Stimulated activated memory B cell treated with anti-CD40 and anti-IgM and Interleukin-4, amounts not matched to agents 10 μg/mL and 1 μg/mL and 100 μg/mL, for 72 hours (primary cell): ENCODE measurements around the gene SLC35A1.
A peak's percentile ranks its signal among the peaks of the same experiment; 100 is the strongest.

Source experiments
- ATAC-seq: fragments of 150-1000 bp; cut with Tn5 transposase; 2 replicates; pipeline ENCODE4 v1.10.0; 2021
- H3K27ac Mint-ChIP-seq: one replicate; pipeline ENCODE4 v1.8.0; 2022; ENCODE audit warnings: mild to moderate bottlenecking, mixed read lengths
- H3K27me3 Mint-ChIP-seq: one replicate; pipeline ENCODE4 v1.8.0; 2022; ENCODE audit warnings: mixed read lengths
- H3K36me3 Mint-ChIP-seq: one replicate; pipeline ENCODE4 v1.8.0; 2022; ENCODE audit warnings: mixed read lengths
- H3K4me1 Mint-ChIP-seq: one replicate; pipeline ENCODE4 v1.8.0; 2022; ENCODE audit warnings: mixed read lengths
- H3K4me3 Mint-ChIP-seq: one replicate; pipeline ENCODE4 v1.8.0; 2022; ENCODE audit warnings: mild to moderate bottlenecking, moderate library complexity, mixed read lengths
- H3K9me3 Mint-ChIP-seq: one replicate; pipeline ENCODE4 v1.8.0; 2022; ENCODE audit warnings: mixed read lengths

SLC35A1 gene

DNA sequence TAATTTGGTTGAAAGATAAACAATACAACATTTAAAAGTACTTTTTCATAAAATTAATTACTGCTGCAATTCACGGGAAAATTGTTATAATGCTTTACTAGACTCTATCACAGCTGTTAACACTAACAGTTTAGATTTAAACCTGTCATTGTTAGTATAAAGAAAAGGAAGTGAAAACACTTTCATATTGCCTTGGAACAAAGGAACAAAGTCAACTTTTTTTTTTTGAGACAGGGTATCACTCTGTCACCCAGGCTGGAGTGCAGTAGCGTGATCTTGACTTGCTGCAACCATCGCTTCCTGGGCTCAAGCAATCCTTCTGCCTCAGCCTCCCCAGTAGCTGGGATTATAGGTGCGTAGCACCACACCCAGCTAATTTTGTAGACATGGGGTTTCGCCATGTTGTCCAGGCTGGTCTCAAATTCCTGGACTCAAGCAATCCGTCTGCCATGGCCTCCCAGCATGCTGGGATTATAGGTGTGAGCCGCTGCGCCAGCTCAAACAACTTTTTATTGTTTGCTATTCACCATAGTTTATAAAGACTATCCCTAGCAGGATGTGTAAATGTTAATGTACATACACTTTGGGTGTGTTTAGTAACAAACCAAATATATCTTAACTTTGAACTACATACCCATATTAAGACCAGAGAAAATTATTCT lies 22.1 kb downstream of the SLC35A1 start:
- no peak overlapping the region for H3K27ac Mint-ChIP-seq
- peaks cover 12% of the 10 kb centered on the region for H3K36me3 Mint-ChIP-seq
- ATAC-seq, result peak; percentile 50
- no peak overlapping the region for H3K4me3 Mint-ChIP-seq
- H3K27me3 Mint-ChIP-seq, result no peaks in the 10 kb centered on the region
- peaks cover 6% of the 10 kb centered on the region for H3K4me1 Mint-ChIP-seq
- no peaks in the 10 kb centered on the region for H3K9me3 Mint-ChIP-seq

DNA sequence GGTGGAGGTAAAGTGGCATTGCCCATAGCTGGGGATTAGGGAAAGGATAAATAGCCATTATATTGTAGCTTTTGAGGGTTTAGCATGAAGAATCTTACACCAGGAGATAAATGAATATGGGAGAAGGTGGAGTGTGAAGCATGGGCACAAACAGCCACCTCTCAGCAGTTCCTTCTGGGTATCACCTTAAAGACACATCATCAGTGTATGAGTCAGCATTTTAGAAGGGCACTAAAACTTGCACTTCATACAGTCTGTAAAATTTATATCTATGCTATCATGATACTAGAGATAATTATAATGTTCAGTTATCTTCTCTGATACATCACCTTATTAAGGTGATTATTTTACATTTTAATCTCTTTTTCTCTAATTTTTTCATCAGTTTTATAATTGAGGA lies 25.3 kb downstream of the SLC35A1 start:
- no peak for ATAC-seq
- H3K27ac Mint-ChIP-seq, result no peak overlapping the region
- H3K4me3 Mint-ChIP-seq, result no peak overlapping the region
- H3K4me1 Mint-ChIP-seq, result peaks cover 2% of the 10 kb centered on the region
- no peaks in the 10 kb centered on the region for H3K27me3 Mint-ChIP-seq
- no peaks in the 10 kb centered on the region for H3K9me3 Mint-ChIP-seq
- H3K36me3 Mint-ChIP-seq, result peaks cover 21% of the 10 kb centered on the region

DNA sequence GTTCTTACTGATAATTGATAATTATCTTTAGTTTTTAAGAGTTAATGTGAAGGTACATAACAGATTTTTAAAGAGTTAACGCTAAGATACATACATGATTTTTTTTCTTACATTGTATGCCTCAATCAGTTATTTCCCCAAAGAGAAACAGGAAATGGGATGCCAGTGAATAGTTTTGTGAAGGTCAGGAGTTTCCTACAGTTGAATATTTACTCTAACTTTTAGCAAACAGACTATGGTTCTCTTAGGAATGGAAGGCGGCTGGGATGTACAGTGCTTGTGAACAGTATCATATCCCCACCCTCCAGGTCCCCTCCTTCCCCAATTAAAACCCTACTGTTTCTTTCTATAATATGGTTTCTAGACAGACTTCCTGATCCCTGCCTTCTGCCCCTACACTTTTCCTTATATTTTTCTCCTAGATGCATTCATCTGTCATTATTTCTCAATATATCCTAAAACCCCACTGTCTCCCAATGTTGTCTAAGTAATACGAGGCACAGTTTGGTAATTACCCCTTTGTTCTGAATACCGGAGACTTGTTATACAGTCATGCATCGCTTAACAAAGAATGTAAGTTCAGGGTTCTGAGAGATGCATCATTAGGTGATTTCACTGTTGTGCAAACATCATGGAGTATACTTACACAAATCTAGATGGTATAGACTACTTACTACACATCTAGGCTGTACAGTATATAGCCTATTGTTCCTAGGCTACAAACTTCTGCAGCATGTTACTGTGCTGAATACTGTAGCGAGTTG lies 29.2 kb downstream of the SLC35A1 start:
- no peak for ATAC-seq
- Mint-ChIP-seq H3K36me3 (peaks cover 46% of the 10 kb centered on the region), H3K27ac (peak overlapping the region; percentile 6), H3K9me3 (no peaks in the 10 kb centered on the region), H3K4me3 (no peak overlapping the region), H3K27me3 (no peaks in the 10 kb centered on the region), H3K4me1 (no peaks in the 10 kb centered on the region)

DNA sequence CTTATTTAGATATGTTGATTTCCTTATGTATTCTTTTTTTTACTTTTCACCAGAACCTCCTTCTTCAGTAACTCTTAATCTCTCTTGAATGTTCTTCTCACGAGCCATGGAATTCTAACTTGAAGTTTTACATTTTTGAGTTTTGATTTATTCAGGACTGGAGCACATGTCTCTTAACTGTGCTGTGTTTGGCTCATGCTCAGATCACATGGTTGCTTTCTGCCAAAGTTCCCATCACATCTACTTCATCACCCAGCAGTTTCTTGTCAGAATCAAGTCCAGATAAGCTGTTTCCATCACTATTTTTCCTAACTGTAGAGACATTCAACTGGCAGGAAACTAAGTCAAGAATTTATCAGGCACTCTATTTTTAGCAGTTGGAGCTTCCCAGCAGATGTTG lies 31.7 kb downstream of the SLC35A1 start:
- ATAC-seq, result no peak

DNA sequence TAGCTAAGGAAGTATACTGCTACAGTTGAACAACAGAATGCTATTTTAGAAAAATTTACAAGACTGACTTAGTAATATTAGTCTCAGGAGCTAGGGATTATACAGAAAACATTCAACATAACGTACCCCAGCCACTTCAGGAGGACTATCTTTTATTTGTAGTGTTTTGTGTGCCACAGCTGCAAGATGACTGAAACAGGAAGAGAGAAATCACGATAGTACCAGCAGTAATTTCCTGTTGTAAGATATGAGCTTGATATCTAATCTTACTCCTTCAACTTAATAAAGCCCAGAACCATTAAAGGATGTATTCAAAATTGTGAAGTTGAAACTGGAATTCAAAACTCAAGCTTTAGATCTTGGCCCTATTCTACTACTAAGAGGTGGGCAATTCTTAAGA lies 42.1 kb downstream of the SLC35A1 start:
- Mint-ChIP-seq H3K27me3 (no peaks in the 10 kb centered on the region), H3K36me3 (peaks cover 38% of the 10 kb centered on the region), H3K27ac (no peak overlapping the region), H3K4me3 (no peak overlapping the region), H3K9me3 (no peaks in the 10 kb centered on the region), H3K4me1 (no peaks in the 10 kb centered on the region)
- ATAC-seq, result no peak

More for the DNA sequence above, 31.7 kb downstream of the SLC35A1 start:
- Mint-ChIP-seq H3K27ac (peak overlapping the region; percentile 32), H3K4me1 (no peaks in the 10 kb centered on the region), H3K27me3 (no peaks in the 10 kb centered on the region), H3K9me3 (no peaks in the 10 kb centered on the region), H3K4me3 (no peak overlapping the region), H3K36me3 (peaks cover 43% of the 10 kb centered on the region)

DNA sequence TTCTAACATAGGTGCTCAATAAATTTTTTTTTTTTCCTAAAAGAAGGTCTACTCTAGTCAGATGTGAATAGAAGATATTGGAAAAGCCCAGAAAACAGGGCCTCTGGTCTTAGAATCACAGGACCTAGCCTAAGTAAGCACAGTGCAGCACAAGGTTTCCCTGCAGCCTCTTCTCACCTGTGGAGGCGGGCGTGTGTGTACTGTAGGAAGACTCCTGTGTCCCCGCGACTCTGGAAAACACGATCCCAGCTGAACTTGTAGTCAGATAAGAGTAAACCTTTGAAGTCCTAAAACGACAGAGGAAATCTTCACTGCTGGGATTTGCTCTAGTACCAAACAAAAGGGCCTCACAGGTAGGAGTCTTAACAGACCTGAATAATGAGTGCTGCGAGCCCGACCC lies 45.7 kb downstream of the SLC35A1 start:
- H3K9me3 Mint-ChIP-seq, result no peaks in the 10 kb centered on the region
- no peaks in the 10 kb centered on the region for H3K4me1 Mint-ChIP-seq
- peaks cover 40% of the 10 kb centered on the region for H3K36me3 Mint-ChIP-seq
- H3K27me3 Mint-ChIP-seq, result no peaks in the 10 kb centered on the region
- no peak for ATAC-seq
- no peak overlapping the region for H3K27ac Mint-ChIP-seq
- no peak overlapping the region for H3K4me3 Mint-ChIP-seq

DNA sequence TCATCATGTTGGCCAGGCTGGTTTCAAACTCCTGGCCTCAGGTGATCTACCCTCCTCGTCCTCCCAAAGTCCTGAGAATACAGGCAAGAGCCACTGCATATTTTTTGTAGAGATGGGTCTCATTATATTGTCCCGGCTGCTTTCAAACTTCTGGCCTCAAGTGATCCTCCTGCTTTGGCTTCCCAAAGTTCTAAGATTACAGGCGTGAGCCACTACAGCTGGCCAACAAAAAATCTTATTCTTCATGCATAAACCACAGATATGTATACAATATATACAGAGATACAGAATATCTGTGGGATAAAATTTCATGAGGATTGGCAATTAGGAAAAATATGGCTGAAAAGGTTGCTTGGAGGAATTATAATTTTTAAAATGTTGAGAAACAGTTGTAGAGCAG lies 49.9 kb downstream of the SLC35A1 start:
- Mint-ChIP-seq H3K9me3 (no peaks in the 10 kb centered on the region), H3K4me3 (no peak overlapping the region), H3K36me3 (peaks cover 37% of the 10 kb centered on the region), H3K27ac (no peak overlapping the region), H3K4me1 (no peaks in the 10 kb centered on the region), H3K27me3 (no peaks in the 10 kb centered on the region)
- no peak for ATAC-seq

DNA sequence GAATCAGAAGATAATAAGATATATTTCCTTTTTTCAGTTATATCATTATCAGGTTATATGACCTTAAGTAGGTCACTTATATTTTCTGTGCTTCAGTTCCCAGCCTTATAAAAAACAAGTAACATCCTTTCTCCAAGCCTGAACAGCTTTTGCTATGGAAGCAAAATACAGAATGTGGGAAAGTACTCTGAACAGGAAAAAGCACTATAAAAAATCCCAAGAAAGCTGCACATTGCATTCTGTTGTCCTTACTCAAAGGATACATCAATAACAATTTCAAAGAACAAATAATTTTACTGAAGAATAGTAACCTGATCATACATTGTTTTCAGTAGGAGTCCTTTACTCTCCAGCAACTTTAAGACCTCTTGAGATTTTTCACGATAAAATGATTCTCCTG lies 56.4 kb downstream of the SLC35A1 start:
- no peak overlapping the region for H3K4me3 Mint-ChIP-seq
- ATAC-seq, result no peak
- no peaks in the 10 kb centered on the region for H3K27me3 Mint-ChIP-seq
- no peak overlapping the region for H3K27ac Mint-ChIP-seq
- no peaks in the 10 kb centered on the region for H3K9me3 Mint-ChIP-seq
- H3K36me3 Mint-ChIP-seq, result peaks cover 44% of the 10 kb centered on the region
- H3K4me1 Mint-ChIP-seq, result no peaks in the 10 kb centered on the region

DNA sequence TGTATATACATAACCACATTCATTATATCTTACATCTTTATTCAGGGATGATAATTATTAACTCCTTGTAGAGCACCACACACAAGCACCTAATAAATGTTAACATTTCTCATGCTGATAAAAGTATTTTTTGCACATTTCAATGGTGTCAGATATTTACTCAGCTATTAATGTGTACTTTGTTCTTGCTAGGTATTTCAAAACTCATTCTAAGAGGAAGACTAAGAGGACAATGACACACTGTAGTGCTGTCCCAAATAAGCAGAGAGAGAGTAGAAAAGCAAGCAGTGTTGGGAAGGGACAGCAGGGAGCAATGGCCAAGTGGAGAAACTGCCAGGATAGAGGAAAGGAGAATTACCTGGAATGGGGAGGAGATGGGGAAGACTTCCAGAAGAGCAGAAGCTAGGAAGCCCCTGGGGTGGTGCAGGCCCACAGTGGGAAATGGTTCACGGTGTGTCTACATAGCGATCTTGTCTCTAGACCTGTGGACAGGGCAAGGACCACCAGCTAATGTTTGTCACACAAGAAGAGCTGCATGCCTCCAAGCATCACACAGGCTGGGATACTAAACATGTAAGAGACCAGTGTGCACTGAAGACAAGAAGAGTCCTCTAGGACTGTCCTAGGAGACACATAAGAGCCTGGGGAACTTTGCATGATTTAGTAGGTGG lies 61.7 kb downstream of the SLC35A1 start:
- Mint-ChIP-seq H3K36me3 (peaks cover 28% of the 10 kb centered on the region), H3K27ac (no peak overlapping the region), H3K27me3 (no peaks in the 10 kb centered on the region), H3K4me1 (peaks cover 10% of the 10 kb centered on the region), H3K4me3 (no peak overlapping the region), H3K9me3 (peaks cover 3% of the 10 kb centered on the region)
- no peak for ATAC-seq

DNA sequence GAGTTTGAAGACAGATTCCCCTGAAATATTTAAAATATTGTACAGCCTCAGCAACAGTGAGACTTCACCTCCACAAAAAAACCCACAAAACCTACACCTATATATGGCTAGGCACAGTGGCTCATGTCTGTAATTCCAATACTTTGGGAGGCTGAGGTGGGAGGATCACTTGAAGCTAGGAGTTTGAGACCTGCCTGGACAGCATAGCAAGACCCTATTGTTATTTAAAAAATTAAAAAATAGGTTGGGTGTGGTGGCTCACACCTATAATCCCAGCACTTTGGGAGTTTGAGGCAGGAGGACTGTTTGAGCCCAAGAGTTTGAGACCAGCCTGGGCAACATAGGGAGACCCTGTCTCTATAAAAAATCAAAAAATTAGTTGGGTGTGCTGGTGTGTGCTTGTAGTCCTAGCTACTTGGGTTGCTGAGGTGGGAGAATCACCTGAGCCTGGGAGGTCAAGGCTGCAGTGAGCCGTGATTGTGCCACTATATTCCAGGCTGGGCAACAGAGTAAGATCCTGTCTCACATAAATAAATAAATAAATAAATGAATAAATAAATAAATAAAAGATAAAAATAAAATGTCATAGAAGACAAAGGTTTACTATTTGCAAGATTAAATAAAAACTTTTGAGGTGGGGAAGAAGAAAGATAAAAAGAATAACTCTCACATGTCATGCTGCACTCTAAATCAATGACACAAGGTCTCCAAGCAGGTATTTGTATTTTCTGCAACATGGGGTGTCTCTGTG lies 65.9 kb downstream of the SLC35A1 start:
- H3K4me1 Mint-ChIP-seq, result peaks cover 10% of the 10 kb centered on the region
- ATAC-seq, result no peak
- peaks cover 45% of the 10 kb centered on the region for H3K36me3 Mint-ChIP-seq
- H3K4me3 Mint-ChIP-seq, result no peak overlapping the region
- H3K27ac Mint-ChIP-seq, result no peak overlapping the region
- no peaks in the 10 kb centered on the region for H3K27me3 Mint-ChIP-seq
- peaks cover 3% of the 10 kb centered on the region for H3K9me3 Mint-ChIP-seq

DNA sequence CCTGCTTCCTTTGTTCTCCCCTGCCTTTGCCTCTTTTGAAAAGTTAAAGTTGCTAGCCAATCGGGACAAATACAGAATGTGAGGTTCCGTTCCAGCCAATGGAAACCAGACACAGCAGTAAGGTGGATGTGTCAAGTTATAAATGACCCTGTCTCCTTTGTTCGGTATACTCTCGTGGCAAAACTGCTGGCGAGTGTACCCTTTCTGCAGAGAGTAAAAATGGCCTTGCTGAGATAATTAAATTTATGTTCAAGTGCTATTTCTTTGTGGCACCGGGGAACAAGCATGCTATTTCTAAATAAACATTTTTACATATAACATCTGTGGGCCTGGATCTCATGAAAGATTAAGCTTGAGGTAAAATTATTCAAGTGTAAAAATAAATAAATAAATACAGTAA lies 66.8 kb downstream of the SLC35A1 start:
- Mint-ChIP-seq H3K4me3 (no peak overlapping the region), H3K36me3 (peaks cover 49% of the 10 kb centered on the region), H3K9me3 (peaks cover 3% of the 10 kb centered on the region), H3K27ac (no peak overlapping the region), H3K4me1 (peaks cover 10% of the 10 kb centered on the region), H3K27me3 (no peaks in the 10 kb centered on the region)
- ATAC-seq, result no peak

DNA sequence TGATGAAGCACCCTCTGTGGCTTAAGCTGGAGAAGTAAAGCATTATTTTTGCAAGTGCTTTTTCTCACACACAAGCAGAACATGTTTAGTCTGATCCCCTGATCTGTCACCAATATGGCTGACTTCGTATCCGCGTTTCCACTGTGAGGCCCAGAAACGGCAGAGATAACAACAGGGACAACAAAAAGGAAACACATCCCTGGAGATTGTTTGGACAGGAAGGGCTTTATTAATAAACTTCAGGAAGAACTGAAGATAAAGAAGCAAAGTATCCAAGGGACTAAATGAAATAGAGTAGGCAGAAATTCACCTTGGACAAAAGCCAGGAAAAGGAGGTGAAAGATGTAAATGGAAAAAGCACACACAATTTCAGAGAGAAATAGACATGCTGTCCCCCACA lies 67.8 kb downstream of the SLC35A1 start:
- Mint-ChIP-seq H3K27me3 (no peaks in the 10 kb centered on the region), H3K4me3 (no peak overlapping the region), H3K36me3 (peaks cover 57% of the 10 kb centered on the region), H3K4me1 (peaks cover 10% of the 10 kb centered on the region), H3K9me3 (peaks cover 3% of the 10 kb centered on the region), H3K27ac (no peak overlapping the region)
- ATAC-seq, result no peak

DNA sequence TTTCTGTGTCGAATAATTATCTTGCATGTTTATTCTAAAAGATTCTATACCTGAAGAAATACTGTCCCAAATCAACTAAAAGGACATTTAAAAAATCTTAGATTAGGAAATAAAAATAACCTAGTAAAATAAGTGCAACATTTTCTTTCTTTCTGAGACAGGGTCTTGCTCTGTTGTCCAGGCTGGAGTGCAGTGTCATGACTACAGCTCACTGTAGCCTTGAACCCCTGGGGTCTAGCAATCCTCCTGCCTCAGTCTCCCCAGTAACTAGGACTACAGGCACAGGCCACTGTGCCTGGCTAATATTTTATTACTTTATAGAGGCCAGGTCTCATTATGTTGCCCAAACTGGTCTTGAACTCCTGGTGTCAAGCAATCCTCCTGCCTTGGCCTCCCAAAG lies 68.3 kb downstream of the SLC35A1 start:
- Mint-ChIP-seq H3K9me3 (peaks cover 3% of the 10 kb centered on the region), H3K4me1 (peaks cover 10% of the 10 kb centered on the region), H3K27ac (no peak overlapping the region), H3K27me3 (no peaks in the 10 kb centered on the region), H3K4me3 (no peak overlapping the region), H3K36me3 (peaks cover 60% of the 10 kb centered on the region)
- no peak for ATAC-seq

DNA sequence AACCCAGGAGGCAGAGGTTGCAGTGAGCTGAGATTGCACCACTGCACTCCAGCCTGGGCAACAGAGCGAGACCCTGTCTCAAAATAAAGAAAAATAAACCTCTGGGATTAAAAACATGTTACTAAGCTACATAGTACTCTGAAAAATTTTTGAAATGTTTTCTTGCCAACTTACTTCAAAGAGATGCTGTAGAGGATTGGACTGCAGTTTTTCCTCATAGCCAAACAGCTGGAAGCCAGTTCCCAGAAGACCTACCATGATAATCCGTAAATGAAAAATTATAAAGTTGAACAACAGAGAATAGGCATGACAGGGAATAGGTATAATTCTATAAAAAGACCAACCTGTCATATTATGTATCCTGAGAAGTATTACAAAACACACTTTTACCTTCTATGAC lies 69.0 kb downstream of the SLC35A1 start:
- Mint-ChIP-seq H3K27me3 (no peaks in the 10 kb centered on the region), H3K4me1 (peaks cover 9% of the 10 kb centered on the region), H3K9me3 (peaks cover 3% of the 10 kb centered on the region), H3K27ac (no peak overlapping the region), H3K36me3 (peaks cover 68% of the 10 kb centered on the region), H3K4me3 (no peak overlapping the region)
- ATAC-seq, result no peak
